SK-N-SH (cell line): ENCODE results near the gene NAE1. TPM values are rescaled to one million over a fixed set of nuclear protein-coding genes. Genes with fewer than 3 reads are reported as not detected.

Experiments
- CTCF ChIA-PET: fragments of 300-600, 350-600 bp; formaldehyde crosslinking; extraction: SDS; loops from one replicate; lab custom pipeline; 2021; lab: Yijun Ruan, JAX
- POLR2A ChIA-PET: fragments of 350-600 bp; sonication (Branson Sonifier 250); formaldehyde crosslinking; extraction: SDS; loops from one replicate; lab custom pipeline; 2020; ENCODE audit warnings: antibody characterized with exemption, inconsistent platforms; lab: Yijun Ruan, JAX
- DNase-seq: peaks from one replicate; pipeline ENCODE4 v3.0.0; 2012
- H2AFZ ChIP-seq: fragments of 200-600 bp; sonication (generic); 2 replicates; pipeline ENCODE4 v1.8.1; 2016; ENCODE audit warnings: antibody characterized with exemption, mild to moderate bottlenecking, low read depth
- H3F3A ChIP-seq: fragments of 200-600 bp; sonication (generic); replicated peaks from 2 replicates; pipeline ENCODE3; 2016; ENCODE audit warnings: antibody characterized with exemption, mild to moderate bottlenecking; ENCODE audit not compliant: insufficient read depth
- H3K27ac ChIP-seq, 2 experiments: fragments of 200-500 bp in 1 of 2; fragments of 200-600 bp in 1 of 2; sonication (Bioruptor generic) in 1 of 2; sonication (generic), shearing (Covaris generic) in 1 of 2; 2 replicates each; pipeline versions ENCODE4 v1.5.1 to v1.6.1; 2014 to 2016; ENCODE audit warnings: low read depth in 2 of 2, inconsistent platforms in 1 of 2, low read length in 1 of 2, mild to moderate bottlenecking in 1 of 2, mixed read lengths in 1 of 2
- H3K27me3 ChIP-seq: fragments of 200-600 bp; sonication (generic), shearing (Covaris generic); 2 replicates; pipeline ENCODE4 v1.6.1; 2016; ENCODE audit warnings: mixed run types; ENCODE audit not compliant: insufficient read depth
- H3K36me3 ChIP-seq, 2 experiments: fragments of 200-500 bp in 1 of 2; fragments of 200-600 bp in 1 of 2; sonication (Bioruptor generic) in 1 of 2; sonication (generic) in 1 of 2; replicated peaks in 1 of 2; 2 replicates each; pipeline versions ENCODE3 to v1.5.1; 2014 to 2016; ENCODE audit warnings: low read length in 1 of 2, mild to moderate bottlenecking in 1 of 2; ENCODE audit not compliant: insufficient read depth in 2 of 2, control insufficient read depth in 1 of 2
- H3K4me1 ChIP-seq, 2 experiments: fragments of 200-500 bp in 1 of 2; fragments of 200-600 bp in 1 of 2; sonication (Bioruptor generic) in 1 of 2; sonication (generic), shearing (Covaris generic) in 1 of 2; 2 replicates each; pipeline versions ENCODE4 v1.5.1 to v1.6.1; 2014 to 2016; ENCODE audit warnings: low read depth in 1 of 2, low read length in 1 of 2, mixed run types in 1 of 2; ENCODE audit not compliant: insufficient read depth in 2 of 2, control insufficient read depth in 1 of 2
- H3K4me2 ChIP-seq: fragments of 200-600 bp; sonication (generic), shearing (Covaris generic); 2 replicates; pipeline ENCODE4 v1.6.1; 2017; ENCODE audit warnings: mixed run types
- H3K4me3 ChIP-seq, 2 experiments: fragments of 200-500 bp in 1 of 2; fragments of 200-600 bp in 1 of 2; sonication (Bioruptor generic) in 1 of 2; sonication (generic), shearing (Covaris generic) in 1 of 2; 2 replicates each; pipeline versions ENCODE4 v1.5.1 to v1.8.1; 2014 to 2016; ENCODE audit warnings: low read depth in 2 of 2, inconsistent platforms in 1 of 2, low read length in 1 of 2, mild to moderate bottlenecking in 1 of 2, mixed read lengths in 1 of 2, moderate library complexity in 1 of 2
- H3K79me2 ChIP-seq: fragments of 200-600 bp; sonication (generic); 2 replicates; pipeline ENCODE4 v1.8.1; 2017; ENCODE audit warnings: mild to moderate bottlenecking; ENCODE audit not compliant: insufficient read depth
- H3K9ac ChIP-seq: fragments of 200-600 bp; sonication (generic); 2 replicates; pipeline ENCODE4 v1.6.1; 2017; ENCODE audit warnings: mixed run types
- H3K9me2 ChIP-seq: fragments of 200-600 bp; sonication (generic); 2 replicates; pipeline ENCODE4 v1.6.1; 2017; ENCODE audit warnings: mixed run types
- H3K9me3 ChIP-seq: fragments of 200-600 bp; sonication (generic); 2 replicates; pipeline ENCODE4 v1.6.1; 2017; ENCODE audit warnings: mixed run types, mild to moderate bottlenecking, moderate library complexity
- H4K20me1 ChIP-seq: fragments of 200-600 bp; sonication (generic); 2 replicates; pipeline ENCODE4 v1.6.1; 2017; ENCODE audit warnings: mild to moderate bottlenecking, mixed run types; ENCODE audit not compliant: insufficient read depth
- CTCF ChIP-seq: fragments of 200-600 bp; sonication (generic); IDR thresholded peaks from 2 replicates; pipeline ENCODE4 v1.6.1; 2017; ENCODE audit warnings: antibody characterized with exemption, mild to moderate bottlenecking, moderate library complexity
- FOSL2 ChIP-seq: IDR thresholded peaks from 2 replicates; pipeline ENCODE4 v1.4.0; 2012; ENCODE audit warnings: low read depth, mild to moderate bottlenecking, moderate library complexity, borderline replicate concordance
- FOXJ3 ChIP-seq: sonication (generic); formaldehyde crosslinking; IDR thresholded peaks from 2 replicates; pipeline ENCODE4 v1.5.1; 2020; ENCODE audit warnings: mild to moderate bottlenecking, missing genetic modification reagents
- GABPA ChIP-seq: IDR thresholded peaks from 2 replicates; pipeline ENCODE4 v1.4.0; 2012; ENCODE audit warnings: low read depth, mild to moderate bottlenecking
- JUND ChIP-seq: IDR thresholded peaks from 2 replicates; pipeline ENCODE4 v1.4.0; 2012
- MAX ChIP-seq: IDR thresholded peaks from 2 replicates; pipeline ENCODE4 v1.4.0; 2012; ENCODE audit warnings: low read depth
- NFIC ChIP-seq: IDR thresholded peaks from 2 replicates; pipeline ENCODE4 v1.4.0; 2012; ENCODE audit warnings: borderline replicate concordance
- PBX3 ChIP-seq: IDR thresholded peaks from 2 replicates; pipeline ENCODE4; 2012
- REST ChIP-seq: IDR thresholded peaks from 2 replicates; pipeline ENCODE4 v1.6.1; 2012; ENCODE audit warnings: mild to moderate bottlenecking, low read depth, low read length, moderate library complexity
- SIN3A ChIP-seq: IDR thresholded peaks from 2 replicates; pipeline ENCODE4 v1.6.1; 2012; ENCODE audit warnings: low read depth, mild to moderate bottlenecking, low read length, moderate library complexity, borderline replicate concordance
- SMC3 ChIP-seq: IDR thresholded peaks from 2 replicates; pipeline ENCODE4 v1.6.1; 2012; ENCODE audit warnings: low read depth, low read length, improper control_type of control experiment
- TCF12 ChIP-seq: IDR thresholded peaks from 2 replicates; pipeline ENCODE4 v1.4.0; 2012
- TEAD4 ChIP-seq: IDR thresholded peaks from 2 replicates; pipeline ENCODE4 v1.4.0; 2012; ENCODE audit warnings: mild to moderate bottlenecking, borderline replicate concordance; ENCODE audit not compliant: insufficient read depth
- USF1 ChIP-seq: IDR thresholded peaks from 2 replicates; pipeline ENCODE4 v1.4.0; 2012; ENCODE audit warnings: low read depth, borderline replicate concordance
- WGBS: methylation state at CpG from one replicate; pipeline ENCODE4 v1.1.6; 2017; ENCODE audit warnings: low lambda C conversion rate; 5-methylcytosine and 5-hydroxymethylcytosine counted together
- polyA plus RNA-seq, 3 experiments: library from polyadenylated mRNA; depleted of rRNA; stranded (reverse); fragments of >200 nt; gene quantifications; 2 replicates each; pipeline ENCODE4 v1.2.3, GENCODE V29; 2012

Gene NAE1
- polyA plus RNA-seq, 1 of the 3 experiments (the other 2 are of a cell fraction) = 33.8 TPM

GRCh38 chr16:66858740-66859396 lies 28.1 kb upstream of the NAE1 start:
- Histone ChIP-seq H3K36me3 (no peaks in the 10 kb centered on the region), H3K9me3 (no peaks in the 10 kb centered on the region), H3K9me2 (no peaks in the 10 kb centered on the region), H3K27ac (no peak overlapping the region; a peak in 1 of 4 replicates), H4K20me1 (no peaks in the 10 kb centered on the region), H3K4me2 (0 out of 2 replicates have a peak overlapping the region, but pooled peaks have one; percentile 1), H2AFZ (no peak overlapping the region), H3K4me3 (no peak overlapping the region), H3K4me1 (peaks cover 7 to 12% of the 10 kb centered on the region in 2 experiments; a peak in 2 of 4 replicates), H3F3A (peaks cover 8% of the 10 kb centered on the region), H3K79me2 (no peaks in the 10 kb centered on the region), H3K27me3 (no peaks in the 10 kb centered on the region), H3K9ac (no peak overlapping the region)
- TF ChIP-seq FOSL2 (0 out of 2 replicates have a peak, but pooled peaks have one; percentile 33), GABPA (no peak), TCF12 (peak; percentile 57), CTCF (no peak), PBX3 (peak; percentile 64), NFIC (peak; percentile 78), USF1 (no peak), JUND (peak; percentile 46; the same call in 1 of the 2 replicates), MAX (0 out of 2 replicates have a peak, but pooled peaks have one; percentile 45)
- POLR2A ChIA-PET = interaction anchor here (0.6 kb wide), 1 partner anchor 34 kb away, joined by 3 read pairs; no protein-coding TSS in a partner anchor
- CTCF ChIA-PET = interaction anchor here (1.0 to 5.6 kb wide), 5 partner anchors 9 to 28 kb away, joined by 3 to 26 read pairs (median 22); partner anchors contain the start of gene NAE1
- DNase-seq = peak; percentile 19
- 35% methylated on average over 4 of the region's 4 CpGs for whole genome bisulfite sequencing

- Histone ChIP-seq H3K4me3 (no peak overlapping the region), H3K36me3 (no peaks in the 10 kb centered on the region), H3K27me3 (no peaks in the 10 kb centered on the region), H3K9me3 (no peaks in the 10 kb centered on the region), H3F3A (peaks cover 8% of the 10 kb centered on the region), H3K9me2 (no peaks in the 10 kb centered on the region), H4K20me1 (no peaks in the 10 kb centered on the region), H3K27ac (no peak overlapping the region), H3K79me2 (no peaks in the 10 kb centered on the region), H2AFZ (no peak overlapping the region), H3K9ac (no peak overlapping the region), H3K4me1 (peaks cover 7 to 12% of the 10 kb centered on the region in 2 experiments; a peak in 2 of 4 replicates), H3K4me2 (no peak overlapping the region)
- WGBS = 78% methylated on average over 3 of the region's 6 CpGs
- no peak for TF ChIP-seq SIN3A
- TF ChIP-seq SMC3 = no peak
- no peak for TF ChIP-seq TEAD4
- no peak for TF ChIP-seq FOXJ3 (CRISPR knock-in tag)
- TF ChIP-seq REST = no peak
- ChIA-PET CTCF (interaction anchor here (0.6 to 3.1 kb wide), 7 partner anchors 11 to 249 kb away, joined by 3 to 25 read pairs (median 5); partner anchors contain the start of gene NAE1), POLR2A (no interaction called here)
- DNase-seq = peak; percentile 3
These were observed 26.7 kb upstream of the NAE1 start for GRCh38 chr16:66857437-66857836.
